K562 (cell line): ENCODE measurements around the gene CSAD. TPM values are rescaled to one million over a fixed set of nuclear protein-coding genes. Genes with fewer than 3 reads are reported as not detected.

Experiments used
- CREBBP ChIP-seq: IDR thresholded peaks from one replicate; pipeline ENCODE4 v1.6.1; 2012; ENCODE audit warnings: low read depth, mild to moderate bottlenecking, control low read depth, inconsistent platforms, low read length
- CTCFL ChIP-seq: IDR thresholded peaks from 2 replicates; pipeline ENCODE4 v1.6.1; 2011; ENCODE audit warnings: borderline replicate concordance, low read depth, mild to moderate bottlenecking, moderate library complexity, low read length; ENCODE audit not compliant: insufficient read depth, poor library complexity, severe bottlenecking
- ETS1 ChIP-seq: conservative IDR thresholded peaks from 2 replicates; pipeline ENCODE4 v1.6.1; 2011; ENCODE audit warnings: low read depth, mild to moderate bottlenecking, low read length; ENCODE audit not compliant: control insufficient read depth
- GTF2E2 ChIP-seq: fragments of 200-800 bp; sonication (Bioruptor generic); IDR thresholded peaks from 2 replicates; pipeline ENCODE4 v1.6.1; 2016; ENCODE audit warnings: missing genetic modification characterization, missing compliant biosample characterization
- MIER1 ChIP-seq: fragments of 450-650 bp; IDR thresholded peaks from 2 replicates; pipeline ENCODE4 v1.6.1; 2016; ENCODE audit warnings: antibody characterized with exemption, mild to moderate bottlenecking, low read depth
- OTX1 ChIP-seq: fragments of 450-650 bp; formaldehyde crosslinking; IDR thresholded peaks from 2 replicates; pipeline ENCODE4 v1.4.0; 2022; ENCODE audit warnings: mild to moderate bottlenecking
- POLR2AphosphoS2 ChIP-seq: IDR thresholded peaks from 2 replicates; pipeline ENCODE4 v1.6.1; 2012; ENCODE audit warnings: low read length, improper control_type of control experiment
- SMAD1 ChIP-seq: fragments of 150-350 bp; IDR thresholded peaks from 2 replicates; pipeline ENCODE4 v1.6.1; 2014; ENCODE audit warnings: low read length, low read depth; ENCODE audit not compliant: partially characterized antibody
- ZBTB2 ChIP-seq: fragments of 450-650 bp; IDR thresholded peaks from 2 replicates; pipeline ENCODE4 v1.6.1; 2016; ENCODE audit warnings: antibody characterized with exemption
- ZNF644 ChIP-seq: fragments of 200-800 bp; sonication (Bioruptor generic); IDR thresholded peaks from 2 replicates; pipeline ENCODE4 v1.6.1; 2016; ENCODE audit warnings: low read depth, missing genetic modification characterization, missing compliant biosample characterization
- polyA plus RNA-seq, 8 experiments: library from polyadenylated mRNA; depleted of rRNA in 4 of 8; stranded (reverse) in 5 of 8; unstranded in 3 of 8; fragments of >200 nt; fragmentation: Nextera tagmentation in 2 of 8; fragmentation: Illumina TruSeq in 1 of 8; extraction: Ambion mirVana in 2 of 8; extraction: Trizol in 1 of 8; gene quantifications; 2 replicates each; pipeline versions ENCODE4 v1.2.1 to v1.2.3, GENCODE V29; 2011 to 2014; ENCODE audit warnings: inconsistent platforms in 1 of 8, missing spikeins in 1 of 8
- total RNA-seq, 7 experiments: library from RNA; depleted of rRNA in 6 of 7; stranded (reverse); fragments of >200 nt in 6 of 7; fragmentation: Illumina TruSeq in 2 of 7; extraction: Trizol in 2 of 7; gene quantifications; 2 replicates each; pipeline versions ENCODE4 v1.2.1 to v1.2.3, GENCODE V29; 2011 to 2021; ENCODE audit warnings: low replicate concordance in 1 of 7

Gene CSAD
- total and polyA plus RNA-seq, 9 of the 15 experiments (the other 6 are each of a cell fraction or from before 2014, with no cell fraction given) = 1.8 to 19.6 (median 8.1) TPM

- TF ChIP-seq ZBTB2 (peak; percentile 74; the same call in 1 of the 2 replicates), CREBBP (no peak), POLR2AphosphoS2 (no peak), ZNF644 (tag) (peak; percentile 68; the same call in 1 of the 2 replicates), MIER1 (0 out of 2 replicates have a peak, but pooled peaks have one; percentile 40), CTCFL (peak; percentile 21), ETS1 (peak; percentile 60), GTF2E2 (tag) (no peak), SMAD1 (peak; percentile 33), OTX1 (peak; percentile 57; the same call in 1 of the 2 replicates)
Observed at GRCh38 chr12:53221203-53222080, 40.7 kb upstream of the CSAD start (continued).
